MM.1S (cell line): ENCODE measurements around the gene WDR4.

Source experiments
- DNase-seq: peaks from one replicate; pipeline ENCODE4 v3.0.0-alpha.2; 2015
- H2AFZ ChIP-seq: fragments of 300-600 bp; sonication (generic); 2 replicates; pipeline ENCODE4 v1.6.0; 2016; ENCODE audit warnings: antibody characterized with exemption, low read length
- H3F3A ChIP-seq: fragments of 300-600 bp; sonication (generic); 2 replicates; pipeline ENCODE4 v1.6.1; 2016; ENCODE audit warnings: mild to moderate bottlenecking, antibody characterized with exemption, low read length, moderate library complexity, mixed read lengths; ENCODE audit not compliant: insufficient read depth
- H3K27ac ChIP-seq: fragments of 300-600 bp; sonication (generic); 2 replicates; pipeline ENCODE4 v1.5.1; 2016; ENCODE audit warnings: mild to moderate bottlenecking, low read length
- H3K27me3 ChIP-seq: fragments of 300-600 bp; sonication (generic); replicated peaks from 2 replicates; pipeline ENCODE4 v1.6.0; 2016; ENCODE audit warnings: low read length; ENCODE audit not compliant: insufficient read depth
- H3K36me3 ChIP-seq: fragments of 300-600 bp; sonication (generic); replicated peaks from 2 replicates; pipeline ENCODE4 v1.6.1; 2016; ENCODE audit warnings: mild to moderate bottlenecking, low read length, mixed read lengths; ENCODE audit not compliant: insufficient read depth
- H3K4me1 ChIP-seq: fragments of 300-600 bp; sonication (generic); 2 replicates; pipeline ENCODE4 v1.6.1; 2016; ENCODE audit warnings: low read length, mixed read lengths
- H3K4me2 ChIP-seq: fragments of 300-600 bp; sonication (generic); 2 replicates; pipeline ENCODE4 v1.6.0; 2016; ENCODE audit warnings: low read depth, low read length
- H3K4me3 ChIP-seq: fragments of 300-600 bp; sonication (generic); 2 replicates; pipeline ENCODE4 v1.5.1; 2016; ENCODE audit warnings: low read length, mixed read lengths
- H3K79me2 ChIP-seq: fragments of 300-600 bp; sonication (generic); 2 replicates; pipeline ENCODE4 v1.6.1; 2016; ENCODE audit warnings: mixed run types, low read length, mixed read lengths
- H3K9ac ChIP-seq: fragments of 300-600 bp; sonication (generic); 2 replicates; pipeline ENCODE4 v1.6.1; 2016; ENCODE audit warnings: low read length, mixed read lengths
- H3K9me2 ChIP-seq: fragments of 300-600 bp; sonication (generic); replicated peaks from 2 replicates; pipeline ENCODE4 v1.6.1; 2016; ENCODE audit warnings: mild to moderate bottlenecking, low read length, mixed read lengths; ENCODE audit not compliant: insufficient read depth
- H3K9me3 ChIP-seq: fragments of 300-600 bp; sonication (generic); replicated peaks from 2 replicates; pipeline ENCODE4 v1.6.1; 2016; ENCODE audit warnings: mild to moderate bottlenecking, low read length, mixed read lengths; ENCODE audit not compliant: insufficient read depth
- H4K20me1 ChIP-seq: fragments of 300-600 bp; sonication (generic); 2 replicates; pipeline ENCODE4 v1.6.1; 2016; ENCODE audit warnings: mild to moderate bottlenecking, low read length, moderate library complexity, mixed read lengths; ENCODE audit not compliant: insufficient read depth
- CTCF ChIP-seq: fragments of 300-600 bp; sonication (generic); IDR thresholded peaks from 2 replicates; pipeline ENCODE4 v1.5.1; 2016; ENCODE audit warnings: antibody characterized with exemption, low read length, mixed read lengths
- EZH2 ChIP-seq: fragments of 300-600 bp; sonication (generic); optimal IDR thresholded peaks from 2 replicates; pipeline ENCODE3; 2017; ENCODE audit warnings: low read depth, mild to moderate bottlenecking, antibody characterized with exemption, low read length, mixed read lengths
- EZH2phosphoT487 ChIP-seq: fragments of 300-600 bp; sonication (generic); IDR thresholded peaks from 2 replicates; pipeline ENCODE4 v1.6.1; 2018; ENCODE audit warnings: antibody characterized with exemption, low read length

Gene WDR4

GRCh38 chr21:42924433-42924751 lies 45.1 kb upstream of the WDR4 start:
- Histone ChIP-seq H3K79me2 (no peaks in the 10 kb centered on the region), H3K9me2 (no peaks in the 10 kb centered on the region), H3K9me3 (no peaks in the 10 kb centered on the region), H3K4me1 (peaks cover 9% of the 10 kb centered on the region; the same call in 1 of the 2 replicates), H2AFZ (peak overlapping the region; percentile 69), H3F3A (no peaks in the 10 kb centered on the region), H3K4me3 (no peak overlapping the region), H3K9ac (no peak overlapping the region), H3K36me3 (no peaks in the 10 kb centered on the region), H3K27me3 (no peaks in the 10 kb centered on the region), H3K27ac (no peak overlapping the region), H4K20me1 (no peaks in the 10 kb centered on the region), H3K4me2 (peak overlapping the region; percentile 27; the same call in 1 of the 2 replicates)
- DNase-seq, result no peak
- TF ChIP-seq EZH2phosphoT487 (no peak), EZH2 (no peak), CTCF (no peak)

GRCh38 chr21:42923553-42924432 lies 44.5 kb upstream of the WDR4 start:
- no peak for TF ChIP-seq EZH2phosphoT487
- TF ChIP-seq EZH2, result no peak
- TF ChIP-seq CTCF, result peak; percentile 88
- H3K9me3 ChIP-seq, result no peaks in the 10 kb centered on the region
- DNase-seq, result peak; percentile 85
- no peaks in the 10 kb centered on the region for H3K9me2 ChIP-seq
- no peaks in the 10 kb centered on the region for H3K79me2 ChIP-seq
- H3K4me1 ChIP-seq, result peaks cover 9% of the 10 kb centered on the region; the same call in 1 of the 2 replicates
- H3K36me3 ChIP-seq, result no peaks in the 10 kb centered on the region
- no peaks in the 10 kb centered on the region for H3F3A ChIP-seq
- H2AFZ ChIP-seq, result peak overlapping the region; percentile 69
- no peak overlapping the region for H3K27ac ChIP-seq
- no peak overlapping the region for H3K9ac ChIP-seq
- H3K27me3 ChIP-seq, result no peaks in the 10 kb centered on the region
- H3K4me2 ChIP-seq, result peak overlapping the region; percentile 27; the same call in 1 of the 2 replicates
- no peak overlapping the region for H3K4me3 ChIP-seq
- H4K20me1 ChIP-seq, result no peaks in the 10 kb centered on the region

- H3K4me1 ChIP-seq, result peaks cover 9% of the 10 kb centered on the region; the same call in 1 of the 2 replicates
- H3K4me2 ChIP-seq, result no peak overlapping the region
- no peaks in the 10 kb centered on the region for H3K9me2 ChIP-seq
- H3K27ac ChIP-seq, result no peak overlapping the region
- DNase-seq, result no peak
- no peaks in the 10 kb centered on the region for H3K27me3 ChIP-seq
- H3K79me2 ChIP-seq, result no peaks in the 10 kb centered on the region
- no peak for TF ChIP-seq EZH2
- TF ChIP-seq CTCF, result no peak
- TF ChIP-seq EZH2phosphoT487, result no peak
- no peaks in the 10 kb centered on the region for H4K20me1 ChIP-seq
- no peak overlapping the region for H2AFZ ChIP-seq
- H3F3A ChIP-seq, result no peaks in the 10 kb centered on the region
- H3K9me3 ChIP-seq, result no peaks in the 10 kb centered on the region
- H3K9ac ChIP-seq, result no peak overlapping the region
- no peaks in the 10 kb centered on the region for H3K36me3 ChIP-seq
- no peak overlapping the region for H3K4me3 ChIP-seq
These were observed 43.6 kb upstream of the WDR4 start for GRCh38 chr21:42922918-42923317.
